ENCODE results near the gene IL22RA1. TPM values are rescaled to one million over a fixed set of nuclear protein-coding genes. Genes with fewer than 3 reads are reported as not detected.

The IL22RA1 gene
- total RNA-seq, 5 donors from 2014 or later (not counting 1 experiment from before 2014, with no cell fraction given), result 0.13 to 0.15 TPM; not detected in 3

DNA sequence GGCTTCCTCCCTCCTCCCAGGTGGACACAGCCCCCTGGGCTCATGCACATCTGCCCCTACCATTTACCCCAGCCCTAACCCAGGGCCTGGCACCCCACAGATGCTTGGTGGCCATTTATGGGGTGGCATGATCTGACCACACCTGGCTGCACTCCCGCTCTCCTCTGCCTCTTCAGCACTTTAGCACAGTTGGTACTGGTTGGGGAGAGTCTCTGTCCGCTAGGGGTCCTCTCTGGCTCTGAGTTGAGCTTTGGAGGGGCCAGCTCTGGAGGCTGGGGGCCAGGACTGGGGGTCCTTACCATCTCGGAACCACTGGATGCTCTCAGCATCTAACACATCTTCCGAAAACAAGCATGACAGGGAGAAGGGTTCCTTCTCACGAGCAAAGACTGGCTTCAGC lies 48.4 kb downstream of the IL22RA1 start:
- H3K4me1 Mint-ChIP-seq, result no peaks in the 10 kb centered on the region
- Histone ChIP-seq H3K27me3 (replicated peaks in 1 of 2; ENCODE audit: control insufficient read depth in 2 of 2, extremely low read depth in 1 of 2, insufficient read depth in 2 of 2, low read length in 1 of 2) (peaks cover 0 to 36% of the 10 kb centered on the region in 2 experiments), H3K4me1 (ENCODE audit: control insufficient read depth in 1 of 2, extremely low read depth in 1 of 2, insufficient read depth in 2 of 2, low read length in 2 of 2) (no peaks in the 10 kb centered on the region), H3K27ac (ENCODE audit: low read length) (no peak overlapping the region), H3K36me3 (ENCODE audit: control insufficient read depth in 2 of 2, extremely low read depth in 1 of 2, insufficient read depth in 1 of 2, low read length in 1 of 2) (no peaks in the 10 kb centered on the region), H3K9me3 (no peaks in the 10 kb centered on the region), H3K4me3 (ENCODE audit: control insufficient read depth in 1 of 2, extremely low read depth in 1 of 2, low read length in 1 of 2) (no peak overlapping the region)
- H3K36me3 Mint-ChIP-seq, result no peaks in the 10 kb centered on the region
- H3K9me3 Mint-ChIP-seq, result no peaks in the 10 kb centered on the region
- no peak overlapping the region for H3K27ac Mint-ChIP-seq
- ChIA-PET POLR2A (no interaction called here), CTCF (no interaction called here)
- H3K4me3 Mint-ChIP-seq, result no peak overlapping the region
- 75% methylated on average over 3 of the region's 5 CpGs for WGBS (ENCODE audit: insufficient coverage)
- DNase-seq (no peak), ATAC-seq (replicated peaks in 1 of 4) (no peak)
- H3K27me3 Mint-ChIP-seq, result peaks cover 4 to 5% of the 10 kb centered on the region in 2 donors

DNA sequence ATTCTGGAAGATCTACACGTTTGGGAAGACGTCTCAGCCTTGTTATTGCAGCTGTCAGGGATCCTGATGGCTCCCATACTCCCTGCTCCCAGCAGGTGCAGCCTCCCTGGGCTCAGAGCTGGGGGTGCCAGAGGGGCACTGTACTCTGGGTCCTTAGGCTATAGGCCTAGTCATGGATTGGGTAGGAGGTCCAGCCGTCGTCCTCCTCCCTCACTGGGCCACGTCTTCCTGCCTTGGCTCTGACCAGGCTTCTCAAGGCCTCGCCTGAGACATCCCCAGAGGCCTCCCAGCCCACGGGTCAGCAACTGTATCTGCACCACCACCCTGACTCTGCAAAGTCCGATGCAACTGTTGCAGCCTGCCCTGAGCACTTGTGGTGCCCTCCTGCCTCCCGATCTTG lies 49.2 kb downstream of the IL22RA1 start:
- H3K4me3 ChIP-seq (ENCODE audit: control insufficient read depth in 1 of 2, extremely low read depth in 1 of 2, low read length in 1 of 2), result no peak overlapping the region
- H3K27me3 Mint-ChIP-seq, result peaks cover 4 to 5% of the 10 kb centered on the region in 2 donors
- no peaks in the 10 kb centered on the region for H3K9me3 Mint-ChIP-seq
- no peak overlapping the region for H3K27ac Mint-ChIP-seq
- POLR2A ChIA-PET, result no interaction called here
- no peaks in the 10 kb centered on the region for H3K36me3 Mint-ChIP-seq
- DNase-seq, result no peak
- no peak for ATAC-seq (replicated peaks in 1 of 4)
- peaks cover 0 to 41% of the 10 kb centered on the region in 2 experiments for H3K27me3 ChIP-seq (replicated peaks in 1 of 2; ENCODE audit: control insufficient read depth in 2 of 2, extremely low read depth in 1 of 2, insufficient read depth in 2 of 2, low read length in 1 of 2)
- no peaks in the 10 kb centered on the region for H3K4me1 ChIP-seq (ENCODE audit: control insufficient read depth in 1 of 2, extremely low read depth in 1 of 2, insufficient read depth in 2 of 2, low read length in 2 of 2)
- no peak overlapping the region for H3K4me3 Mint-ChIP-seq
- no peaks in the 10 kb centered on the region for H3K9me3 ChIP-seq
- WGBS (ENCODE audit: insufficient coverage), result 50% methylated on average over 5 of the region's 9 CpGs
- CTCF ChIA-PET, result no interaction called here
- no peaks in the 10 kb centered on the region for H3K4me1 Mint-ChIP-seq
- no peaks in the 10 kb centered on the region for H3K36me3 ChIP-seq (ENCODE audit: control insufficient read depth in 2 of 2, extremely low read depth in 1 of 2, insufficient read depth in 1 of 2, low read length in 1 of 2)
- H3K27ac ChIP-seq (ENCODE audit: low read length), result no peak overlapping the region

DNA sequence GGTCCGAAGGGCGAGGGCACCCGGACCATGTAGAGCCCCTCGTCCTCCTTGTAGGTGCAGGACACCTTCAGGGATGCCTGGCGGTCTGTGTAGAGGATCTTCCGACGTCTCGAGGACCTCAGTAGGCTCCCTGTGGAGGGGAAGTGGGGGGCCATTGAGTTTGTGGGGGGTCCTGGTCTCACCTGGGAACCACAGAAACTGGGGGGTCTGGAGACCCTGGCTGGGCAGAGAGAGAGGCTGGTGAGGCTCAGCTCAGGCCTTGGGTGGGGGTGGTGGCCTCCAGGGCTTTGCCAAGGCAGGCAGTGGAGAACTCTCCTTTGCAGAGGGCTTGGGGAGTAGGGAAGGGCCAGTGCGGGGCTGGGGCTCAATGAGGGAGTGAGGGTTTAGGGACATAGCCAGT lies 50.0 kb downstream of the IL22RA1 start:
- Mint-ChIP-seq H3K9me3 (no peaks in the 10 kb centered on the region), H3K36me3 (no peaks in the 10 kb centered on the region), H3K27me3 (peaks cover 4 to 5% of the 10 kb centered on the region in 2 donors), H3K4me1 (no peaks in the 10 kb centered on the region), H3K4me3 (no peak overlapping the region), H3K27ac (no peak overlapping the region)
- no peak for ATAC-seq (replicated peaks in 1 of 4)
- H3K36me3 ChIP-seq (ENCODE audit: control insufficient read depth in 2 of 2, extremely low read depth in 1 of 2, insufficient read depth in 1 of 2, low read length in 1 of 2), result no peaks in the 10 kb centered on the region
- peaks cover 0 to 41% of the 10 kb centered on the region in 2 experiments for H3K27me3 ChIP-seq (replicated peaks in 1 of 2; ENCODE audit: control insufficient read depth in 2 of 2, extremely low read depth in 1 of 2, insufficient read depth in 2 of 2, low read length in 1 of 2)
- no peak overlapping the region for H3K4me3 ChIP-seq (ENCODE audit: control insufficient read depth in 1 of 2, extremely low read depth in 1 of 2, low read length in 1 of 2)
- no peaks in the 10 kb centered on the region for H3K9me3 ChIP-seq
- no peak overlapping the region for H3K27ac ChIP-seq (ENCODE audit: low read length)
- CTCF ChIA-PET, result no interaction called here
- no peaks in the 10 kb centered on the region for H3K4me1 ChIP-seq (ENCODE audit: control insufficient read depth in 1 of 2, extremely low read depth in 1 of 2, insufficient read depth in 2 of 2, low read length in 2 of 2)
- POLR2A ChIA-PET, result no interaction called here
- DNase-seq, result no peak
- 100% methylated on average over 5 of the region's 9 CpGs for WGBS (ENCODE audit: insufficient coverage)

DNA sequence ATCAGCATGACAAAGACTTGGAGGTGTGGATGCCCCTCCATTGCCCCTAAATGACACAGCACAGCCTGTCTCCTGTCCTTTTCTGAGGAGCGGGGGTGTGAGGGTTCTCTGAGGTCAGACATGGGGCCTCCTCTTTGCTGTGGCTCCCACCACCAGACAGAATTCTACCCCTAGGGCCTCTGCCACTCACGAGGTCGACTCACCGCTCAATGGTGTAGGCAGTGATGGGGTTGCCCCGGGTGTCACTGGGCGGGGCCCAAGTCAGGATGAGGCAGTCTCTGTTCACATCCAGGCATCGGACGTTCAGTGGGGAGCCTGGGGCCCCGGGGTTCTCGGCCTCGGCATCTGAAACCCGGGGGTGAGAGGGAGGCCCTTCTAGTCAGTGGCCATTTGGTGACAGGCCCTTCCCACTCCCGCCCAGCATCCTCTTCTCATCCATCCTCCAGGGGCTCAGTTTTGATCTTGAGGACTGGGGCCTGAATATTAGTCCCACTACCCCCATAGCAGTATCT lies 50.9 kb downstream of the IL22RA1 start:
- Histone ChIP-seq H3K27me3 (replicated peaks in 1 of 2; ENCODE audit: control insufficient read depth in 2 of 2, extremely low read depth in 1 of 2, insufficient read depth in 2 of 2, low read length in 1 of 2) (peaks cover 0 to 38% of the 10 kb centered on the region in 2 experiments), H3K27ac (ENCODE audit: low read length) (no peak overlapping the region), H3K4me3 (ENCODE audit: control insufficient read depth in 1 of 2, extremely low read depth in 1 of 2, low read length in 1 of 2) (no peak overlapping the region), H3K4me1 (ENCODE audit: control insufficient read depth in 1 of 2, extremely low read depth in 1 of 2, insufficient read depth in 2 of 2, low read length in 2 of 2) (no peaks in the 10 kb centered on the region), H3K36me3 (ENCODE audit: control insufficient read depth in 2 of 2, extremely low read depth in 1 of 2, insufficient read depth in 1 of 2, low read length in 1 of 2) (no peaks in the 10 kb centered on the region), H3K9me3 (no peaks in the 10 kb centered on the region)
- H3K9me3 Mint-ChIP-seq, result no peaks in the 10 kb centered on the region
- ChIA-PET CTCF (no interaction called here), POLR2A (no interaction called here)
- no peak for ATAC-seq (replicated peaks in 1 of 4)
- H3K27me3 Mint-ChIP-seq, result peaks cover 5 to 9% of the 10 kb centered on the region in 2 donors
- no peak overlapping the region for H3K4me3 Mint-ChIP-seq
- H3K27ac Mint-ChIP-seq, result no peak overlapping the region
- no peaks in the 10 kb centered on the region for H3K36me3 Mint-ChIP-seq
- DNase-seq, result no peak
- no peaks in the 10 kb centered on the region for H3K4me1 Mint-ChIP-seq
- WGBS (ENCODE audit: insufficient coverage), result 70% methylated on average over 3 of the region's 13 CpGs

DNA sequence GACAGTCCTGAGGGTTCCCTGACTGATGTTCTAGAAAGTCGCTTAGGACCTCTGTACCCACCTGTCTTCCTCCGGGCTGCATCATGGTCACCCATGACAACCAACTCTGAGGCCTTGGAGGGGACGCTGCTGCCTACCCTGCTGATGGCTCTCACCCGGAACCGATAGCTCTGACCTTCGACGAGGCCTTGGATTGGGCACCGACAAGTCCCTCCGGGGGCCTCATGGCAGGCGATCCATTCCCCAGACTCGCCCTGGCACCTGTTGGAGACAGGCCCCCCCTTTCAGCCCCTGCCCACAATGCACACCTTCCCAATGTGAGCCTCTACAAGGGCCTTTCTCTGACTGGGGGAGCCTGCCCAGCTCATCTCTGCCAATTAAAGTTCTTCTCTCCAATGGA lies 52.2 kb downstream of the IL22RA1 start:
- Histone ChIP-seq H3K4me3 (ENCODE audit: control insufficient read depth in 1 of 2, extremely low read depth in 1 of 2, low read length in 1 of 2) (no peak overlapping the region), H3K36me3 (ENCODE audit: control insufficient read depth in 2 of 2, extremely low read depth in 1 of 2, insufficient read depth in 1 of 2, low read length in 1 of 2) (no peaks in the 10 kb centered on the region), H3K27me3 (replicated peaks in 1 of 2; ENCODE audit: control insufficient read depth in 2 of 2, extremely low read depth in 1 of 2, insufficient read depth in 2 of 2, low read length in 1 of 2) (peaks cover 0 to 42% of the 10 kb centered on the region in 2 experiments), H3K9me3 (no peaks in the 10 kb centered on the region), H3K27ac (ENCODE audit: low read length) (no peak overlapping the region), H3K4me1 (ENCODE audit: control insufficient read depth in 1 of 2, extremely low read depth in 1 of 2, insufficient read depth in 2 of 2, low read length in 2 of 2) (no peaks in the 10 kb centered on the region)
- ATAC-seq (replicated peaks in 1 of 4) (no peak), DNase-seq (no peak)
- Mint-ChIP-seq H3K4me1 (no peaks in the 10 kb centered on the region), H3K27ac (no peak overlapping the region), H3K4me3 (no peak overlapping the region), H3K9me3 (no peaks in the 10 kb centered on the region), H3K36me3 (no peaks in the 10 kb centered on the region), H3K27me3 (peaks cover 5 to 7% of the 10 kb centered on the region in 2 donors)
- CTCF ChIA-PET, result no interaction called here
- POLR2A ChIA-PET, result no interaction called here
- WGBS (ENCODE audit: insufficient coverage), result 95% methylated on average over 11 of the region's 11 CpGs

DNA sequence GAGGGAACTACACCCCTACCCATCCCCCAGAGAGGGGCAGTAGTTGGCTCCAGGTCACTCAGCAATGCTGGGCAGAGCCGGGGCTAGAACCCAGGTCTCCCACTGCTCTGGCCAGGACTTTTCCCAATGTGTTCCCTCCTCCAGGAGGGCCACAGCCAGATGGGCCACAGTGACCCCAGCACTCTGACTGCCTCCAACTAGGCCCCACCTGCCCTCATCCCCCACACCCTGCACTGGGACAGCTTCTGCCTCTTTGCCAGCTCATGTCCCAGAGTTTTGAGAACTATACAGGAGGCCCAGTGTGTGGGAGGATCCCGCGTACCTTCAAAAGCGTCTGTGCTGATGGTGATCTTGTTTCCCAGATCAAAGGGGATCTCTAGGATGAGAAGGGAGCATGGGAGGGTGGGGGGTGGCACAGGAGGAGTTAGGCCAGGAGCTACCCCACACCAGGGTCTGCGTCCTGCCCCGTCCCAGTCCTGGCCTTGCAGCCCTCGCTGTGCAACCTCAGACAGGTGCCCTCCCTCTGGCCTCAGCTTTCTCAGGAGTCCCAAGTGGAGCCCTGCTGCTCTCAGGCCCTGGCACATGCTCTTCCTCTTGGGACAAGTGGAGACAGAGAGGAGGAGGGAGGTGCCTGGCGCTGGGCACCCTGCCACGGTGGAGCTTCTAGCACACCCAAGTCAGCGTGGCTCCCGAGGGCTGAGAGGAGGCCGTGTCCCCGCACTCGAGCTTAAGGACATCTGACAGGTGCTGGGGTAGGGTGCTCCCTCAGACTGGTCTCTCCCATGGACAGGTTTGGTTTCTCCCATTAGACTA lies 53.0 kb downstream of the IL22RA1 start:
- Histone ChIP-seq H3K4me1 (ENCODE audit: control insufficient read depth in 1 of 2, extremely low read depth in 1 of 2, insufficient read depth in 2 of 2, low read length in 2 of 2) (no peaks in the 10 kb centered on the region), H3K36me3 (ENCODE audit: control insufficient read depth in 2 of 2, extremely low read depth in 1 of 2, insufficient read depth in 1 of 2, low read length in 1 of 2) (no peaks in the 10 kb centered on the region), H3K9me3 (no peaks in the 10 kb centered on the region), H3K4me3 (ENCODE audit: control insufficient read depth in 1 of 2, extremely low read depth in 1 of 2, low read length in 1 of 2) (no peak overlapping the region), H3K27me3 (replicated peaks in 1 of 2; ENCODE audit: control insufficient read depth in 2 of 2, extremely low read depth in 1 of 2, insufficient read depth in 2 of 2, low read length in 1 of 2) (peaks cover 0 to 41% of the 10 kb centered on the region in 2 experiments), H3K27ac (ENCODE audit: low read length) (no peak overlapping the region)
- 80% methylated on average over 9 of the region's 14 CpGs for WGBS (ENCODE audit: insufficient coverage)
- no peak for ATAC-seq (replicated peaks in 1 of 4)
- CTCF ChIA-PET, result no interaction called here
- DNase-seq, result no peak
- H3K27me3 Mint-ChIP-seq, result peaks cover 5 to 7% of the 10 kb centered on the region in 2 donors
- no peaks in the 10 kb centered on the region for H3K9me3 Mint-ChIP-seq
- H3K4me1 Mint-ChIP-seq, result no peaks in the 10 kb centered on the region
- H3K4me3 Mint-ChIP-seq, result no peak overlapping the region
- H3K36me3 Mint-ChIP-seq, result no peaks in the 10 kb centered on the region
- H3K27ac Mint-ChIP-seq, result no peak overlapping the region
- POLR2A ChIA-PET, result no interaction called here
